Nasal cavity respiratory epithelium epithelial cell of viscerocranial mucosa (primary cell): Measurements from ENCODE around the gene ZFHX2. TPM values are rescaled to one million over a fixed set of nuclear protein-coding genes. Genes with fewer than 3 reads are reported as not detected.

Source experiments
- total RNA-seq: library from RNA; depleted of rRNA; stranded (reverse); fragments of >200 nt; gene quantifications from 2 replicates; pipeline ENCODE4 v1.2.3, GENCODE V29; 2014

Gene ZFHX2
- under 0.01 and 0.43 TPM in 2 replicates for total RNA-seq

GRCh38 chr14:23551266-23552028 lies at the start of gene ZFHX2:
Gene ZFHX2, minus strand, starts transcription at chr14:23551765. Its CDS starts 16,440 bp downstream, at chr14:23535325.

GRCh38 chr14:23578560-23579310 lies 27.2 kb upstream of the ZFHX2 start, which contains the start of gene JPH4:
Gene JPH4, minus strand, starts transcription at chr14:23578790. Its CDS starts 1,337 bp downstream, at chr14:23577453.

GRCh38 chr14:23567186-23568020 lies 15.8 kb upstream of the ZFHX2 start, which contains the start of gene AP1G2:
Gene AP1G2, minus strand, starts transcription at chr14:23567791. Its CDS starts 477 bp downstream, at chr14:23567314.

GRCh38 chr14:23555882-23556699 lies 4.5 kb upstream of the ZFHX2 start, which contains the start of gene THTPA:
Gene THTPA, plus strand, starts transcription at chr14:23556271. Its CDS starts 487 bp downstream, at chr14:23556758.

Other genes starting within 250 kb of the ZFHX2 start
- gene PPP1R3E, start 248.9 kb downstream of the ZFHX2 start, total RNA-seq = 2.7 and 3.1 TPM in 2 replicates
- 34.5 and 36.4 TPM in 2 replicates for gene BCL2L2, start 244.9 kb downstream of the ZFHX2 start, total RNA-seq
- 81.3 and 91.4 TPM in 2 replicates for gene PABPN1, start 230.3 kb downstream of the ZFHX2 start, total RNA-seq
- 1.0 and 4.9 TPM in 2 replicates for gene SLC22A17, start 198.9 kb downstream of the ZFHX2 start, total RNA-seq
- 6.2 and 14.2 TPM in 2 replicates for gene EFS, start 186.6 kb downstream of the ZFHX2 start, total RNA-seq
- gene IL25, start 179.0 kb downstream of the ZFHX2 start, total RNA-seq = not detected in 2 replicates
- gene CMTM5, start 174.7 kb downstream of the ZFHX2 start, total RNA-seq = not detected in 2 replicates
- not detected in 2 replicates for gene MYH6, start 143.5 kb downstream of the ZFHX2 start, total RNA-seq
- gene MYH7, start 116.1 kb downstream of the ZFHX2 start, total RNA-seq = not detected in 2 replicates
- 49.6 and 50.5 TPM in 2 replicates for gene NGDN, start 82.1 kb downstream of the ZFHX2 start, total RNA-seq
- 7.5 and 8.1 TPM in 2 replicates for gene THTPA, start 4.5 kb upstream of the ZFHX2 start, total RNA-seq
- gene AP1G2, start 16.0 kb upstream of the ZFHX2 start, total RNA-seq = 28.7 and 54.4 TPM in 2 replicates
- gene JPH4, start 27.0 kb upstream of the ZFHX2 start, total RNA-seq = not detected in 2 replicates
- gene DHRS2, start 84.6 kb upstream of the ZFHX2 start, total RNA-seq = under 0.01 and 0.07 TPM in 2 replicates